ENCODE data around the gene FGF8. TPM values are rescaled to one million over a fixed set of nuclear protein-coding genes. Genes with fewer than 3 reads are reported as not detected.

FGF8 gene
- total and polyA plus RNA-seq, 2 donors (not counting 3 experiments of a cell fraction or from before 2014, with no cell fraction given) = 0.44 TPM; not detected in 1

- H3K9ac ChIP-seq (replicated peaks; ENCODE audit: extremely low read depth, insufficient read depth, low read length) = no peak overlapping the region
- no peaks in the 10 kb centered on the region for H3K9me3 ChIP-seq (replicated peaks; ENCODE audit: control insufficient read depth, insufficient read depth, low read length)
- dilution Hi-C loops (cut with MboI; ENCODE audit: extremely low pct_ligation_motif_present, low sequenced_read_pairs) = no loop called here
- no peaks in the 10 kb centered on the region for H3K4me1 ChIP-seq (ENCODE audit: control insufficient read depth, extremely low read depth, insufficient read depth, low read length)
- intact Hi-C loops (cut with micrococcal nuclease) = no loop called here
- POLR2A ChIA-PET = no interaction called here
- no peak overlapping the region for H3K4me2 ChIP-seq (ENCODE audit: insufficient read depth, low read length)
- H3K9me1 ChIP-seq (replicated peaks; ENCODE audit: control insufficient read depth, extremely low read depth, insufficient read depth, low read length) = no peaks in the 10 kb centered on the region
- BruUV-seq (replicated peaks) = no TSS peak
- no peaks in the 10 kb centered on the region for H3K36me3 ChIP-seq (ENCODE audit: control insufficient read depth in 2 of 2, extremely low read depth in 1 of 2, insufficient read depth in 2 of 2, low read length in 2 of 2)
- no peak for FAIRE-seq
- no peaks in the 10 kb centered on the region for H3K79me2 ChIP-seq (ENCODE audit: control insufficient read depth, insufficient read depth, low read length)
- no peak for DNase-seq (ENCODE audit: low read depth, low spot score)
- TF ChIP-seq FOS (IDR thresholded peaks at IDR 0.05; ENCODE audit: borderline replicate concordance, insufficient read depth, low read length) = no peak
- H3K4me3 ChIP-seq (replicated peaks in 1 of 3; ENCODE audit: insufficient read depth in 1 of 3, low read depth in 1 of 3, low read length in 3 of 3) = no peak overlapping the region
- peaks cover 73 to 74% of the 10 kb centered on the region in 2 experiments for H3K27me3 ChIP-seq (ENCODE audit: control insufficient read depth in 2 of 2, insufficient read depth in 2 of 2, low read length in 2 of 2)
- CTCF ChIA-PET = interaction anchor here (0.8 to 3.5 kb wide), 12 partner anchors 9 to 630 kb away, joined by 3 to 19 read pairs (median 5); partner anchors contain the start of gene NPM3
- H3K27ac ChIP-seq (ENCODE audit: insufficient read depth, low read depth, low read length) = no peak overlapping the region
- H4K20me1 ChIP-seq (replicated peaks; ENCODE audit: control insufficient read depth, extremely low read depth, insufficient read depth, low read length) = no peaks in the 10 kb centered on the region
- H2AFZ ChIP-seq (ENCODE audit: low read depth, low read length) = no peak overlapping the region
Measured at GRCh38 chr10:101772017-101772894, 3.7 kb downstream of the FGF8 start.

- Histone ChIP-seq H3K4me1 (ENCODE audit: control insufficient read depth, extremely low read depth, insufficient read depth, low read length) (no peaks in the 10 kb centered on the region), H3K9ac (replicated peaks; ENCODE audit: extremely low read depth, insufficient read depth, low read length) (no peak overlapping the region), H4K20me1 (replicated peaks; ENCODE audit: control insufficient read depth, extremely low read depth, insufficient read depth, low read length) (no peaks in the 10 kb centered on the region), H3K27me3 (ENCODE audit: control insufficient read depth in 2 of 2, insufficient read depth in 2 of 2, low read length in 2 of 2) (peaks cover 74 to 75% of the 10 kb centered on the region in 2 experiments), H3K27ac (ENCODE audit: insufficient read depth, low read depth, low read length) (no peak overlapping the region), H3K4me2 (ENCODE audit: insufficient read depth, low read length) (no peak overlapping the region), H3K9me3 (replicated peaks; ENCODE audit: control insufficient read depth, insufficient read depth, low read length) (no peaks in the 10 kb centered on the region), H3K4me3 (replicated peaks in 1 of 3; ENCODE audit: insufficient read depth in 1 of 3, low read depth in 1 of 3, low read length in 3 of 3) (no peak overlapping the region), H3K36me3 (ENCODE audit: control insufficient read depth in 2 of 2, extremely low read depth in 1 of 2, insufficient read depth in 2 of 2, low read length in 2 of 2) (no peaks in the 10 kb centered on the region), H3K79me2 (ENCODE audit: control insufficient read depth, insufficient read depth, low read length) (no peaks in the 10 kb centered on the region), H2AFZ (ENCODE audit: low read depth, low read length) (no peak overlapping the region), H3K9me1 (replicated peaks; ENCODE audit: control insufficient read depth, extremely low read depth, insufficient read depth, low read length) (no peaks in the 10 kb centered on the region)
- intact Hi-C loops (cut with micrococcal nuclease) (no loop called here), dilution Hi-C loops (cut with MboI; ENCODE audit: extremely low pct_ligation_motif_present, low sequenced_read_pairs) (no loop called here)
- POLR2A ChIA-PET = no interaction called here
- no TSS peak for BruUV-seq (replicated peaks)
- CTCF ChIA-PET = interaction anchor here (0.8 to 3.5 kb wide), 5 partner anchors 10 to 557 kb away, joined by 4 to 19 read pairs (median 5); partner anchors contain the start of gene NPM3
- no peak for TF ChIP-seq EZH2 (IDR thresholded peaks at IDR 0.05; ENCODE audit: borderline replicate concordance, low read depth, low read length, severe bottlenecking)
- no peak for TF ChIP-seq JUN (IDR thresholded peaks at IDR 0.05; ENCODE audit: borderline replicate concordance, insufficient read depth, insufficient read length, low read depth)
- TF ChIP-seq MYC (IDR thresholded peaks at IDR 0.05; ENCODE audit: low read depth, low read length) = no peak
- no peak for TF ChIP-seq MAX (IDR thresholded peaks at IDR 0.05; ENCODE audit: insufficient read depth, insufficient read length)
- no peak for TF ChIP-seq CTCF (IDR thresholded peaks at IDR 0.05; ENCODE audit: extremely low read depth in 1 of 2, insufficient read depth in 1 of 2, low read depth in 1 of 2, low read length in 2 of 2)
- FAIRE-seq (no peak), DNase-seq (ENCODE audit: low read depth, low spot score) (no peak)
Measured at GRCh38 chr10:101771380-101771779, 4.5 kb downstream of the FGF8 start.

Measured in endothelial cell of umbilical vein (primary cell).